Measurements from ENCODE around the gene ZNF579.

ZNF579 gene

GRCh38 chr19:55611300-55611982 lies 30.8 kb upstream of the ZNF579 start:
- DNase-seq: no peak

DNA sequence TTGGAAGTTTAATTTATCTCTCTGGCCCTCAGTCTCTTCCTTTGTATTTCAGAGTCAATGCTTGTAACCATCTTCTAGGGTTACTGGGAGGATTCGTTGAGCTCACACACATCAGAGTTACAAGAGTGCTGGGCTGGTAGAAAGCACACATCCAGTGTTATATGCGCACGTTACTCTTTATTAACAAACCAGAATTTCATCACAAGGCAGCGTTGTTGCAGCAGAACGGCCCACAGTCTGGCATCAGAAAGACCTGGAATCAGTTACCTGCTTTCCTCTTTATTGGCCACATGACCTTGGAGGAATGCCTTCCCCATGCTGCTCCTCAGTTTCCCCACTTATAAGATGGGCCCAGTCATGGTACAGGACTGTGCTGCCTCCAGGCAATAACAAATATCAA lies 28.7 kb upstream of the ZNF579 start:
- no peak for DNase-seq

- DNase-seq: no peak
These were observed 26.2 kb upstream of the ZNF579 start for GRCh38 chr19:55606817-55607216.

DNA sequence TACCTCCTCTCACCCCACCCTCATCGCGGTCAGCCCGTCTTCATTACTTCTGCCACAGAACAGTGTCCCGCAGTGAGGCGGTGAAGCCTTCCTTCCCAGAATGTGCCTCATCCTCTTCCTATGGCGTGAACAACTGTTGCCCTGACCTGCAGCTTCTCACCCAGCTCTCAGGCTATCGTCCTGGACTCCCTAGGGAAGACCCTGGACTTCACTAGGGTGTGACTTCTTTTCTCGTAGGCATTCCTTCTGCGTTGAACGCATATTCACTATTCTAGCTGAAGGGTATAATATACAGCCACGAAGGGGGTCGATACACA lies 25.8 kb upstream of the ZNF579 start:
- DNase-seq: no peak

DNA sequence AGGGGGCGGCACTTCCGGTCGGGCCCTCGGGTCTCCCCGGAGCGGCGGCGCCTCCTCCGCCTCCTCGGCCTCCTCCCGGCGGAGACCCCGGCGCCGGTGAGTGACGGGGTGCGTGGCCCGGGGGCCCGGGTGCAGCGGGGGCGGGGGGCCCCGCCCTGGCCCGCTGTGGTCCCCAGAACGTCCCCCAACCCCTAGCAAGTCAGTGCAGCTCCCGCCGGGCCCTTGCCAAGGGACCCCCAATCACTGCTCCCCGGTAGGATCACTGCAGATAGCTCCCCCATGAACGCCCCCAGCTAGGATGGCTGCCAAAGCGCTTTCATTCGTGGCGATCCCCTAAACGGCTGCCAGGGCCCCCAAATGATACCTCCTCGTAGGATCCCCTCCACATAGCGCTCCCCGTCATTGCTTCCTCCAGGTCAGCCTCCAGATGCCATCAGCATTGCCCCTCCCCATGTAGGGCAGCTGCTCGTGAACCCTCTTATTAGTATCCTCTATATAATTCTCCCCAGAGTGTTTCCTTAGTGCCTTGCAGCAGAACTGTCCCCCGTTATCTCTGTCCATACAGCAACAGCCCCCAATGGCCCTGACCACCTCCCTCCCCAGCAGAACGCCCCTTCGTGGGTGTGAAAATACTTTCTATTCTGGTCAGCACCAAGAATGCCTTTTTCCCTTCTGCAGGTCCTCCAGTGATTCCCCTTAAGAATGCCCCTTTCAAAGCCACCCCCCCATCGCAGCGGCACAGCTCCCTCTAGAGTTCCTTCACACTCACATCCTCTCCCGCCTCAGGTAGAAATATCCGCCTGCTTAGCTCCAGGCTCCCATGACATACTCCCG lies 25.2 kb upstream of the ZNF579 start, which contains the start of gene ZNF865:
ZNF865 (plus strand) TSS at position 11 of the 834 bp plus-strand sequence. CDS start 7,972 bp downstream, outside the sequence.
- peak; percentile 98 for DNase-seq

GRCh38 chr19:55605207-55605636 lies 24.6 kb upstream of the ZNF579 start:
- DNase-seq: peak; percentile 100

GRCh38 chr19:55603581-55604292 lies 23.1 kb upstream of the ZNF579 start:
- no peak for DNase-seq

DNA sequence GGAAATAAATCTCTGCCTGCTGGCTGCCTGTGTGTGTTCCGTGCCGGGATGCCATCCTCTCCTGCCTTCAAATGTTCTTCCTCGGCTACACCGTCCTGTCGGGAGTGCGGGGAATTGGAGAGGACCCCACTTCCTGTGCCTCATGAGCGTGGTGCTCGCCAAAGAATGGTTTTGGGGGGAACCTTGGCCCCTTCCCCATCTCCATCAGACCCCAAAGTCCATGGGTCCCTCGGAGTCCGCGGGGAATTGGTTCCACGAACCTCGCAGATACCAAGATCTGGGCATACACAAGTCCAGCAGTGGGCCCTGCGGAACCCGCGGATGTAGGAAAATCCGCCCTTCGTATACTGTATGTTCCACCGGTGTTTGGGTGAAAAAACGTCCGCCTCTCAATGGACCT lies 22.5 kb upstream of the ZNF579 start:
- no peak for DNase-seq

DNA sequence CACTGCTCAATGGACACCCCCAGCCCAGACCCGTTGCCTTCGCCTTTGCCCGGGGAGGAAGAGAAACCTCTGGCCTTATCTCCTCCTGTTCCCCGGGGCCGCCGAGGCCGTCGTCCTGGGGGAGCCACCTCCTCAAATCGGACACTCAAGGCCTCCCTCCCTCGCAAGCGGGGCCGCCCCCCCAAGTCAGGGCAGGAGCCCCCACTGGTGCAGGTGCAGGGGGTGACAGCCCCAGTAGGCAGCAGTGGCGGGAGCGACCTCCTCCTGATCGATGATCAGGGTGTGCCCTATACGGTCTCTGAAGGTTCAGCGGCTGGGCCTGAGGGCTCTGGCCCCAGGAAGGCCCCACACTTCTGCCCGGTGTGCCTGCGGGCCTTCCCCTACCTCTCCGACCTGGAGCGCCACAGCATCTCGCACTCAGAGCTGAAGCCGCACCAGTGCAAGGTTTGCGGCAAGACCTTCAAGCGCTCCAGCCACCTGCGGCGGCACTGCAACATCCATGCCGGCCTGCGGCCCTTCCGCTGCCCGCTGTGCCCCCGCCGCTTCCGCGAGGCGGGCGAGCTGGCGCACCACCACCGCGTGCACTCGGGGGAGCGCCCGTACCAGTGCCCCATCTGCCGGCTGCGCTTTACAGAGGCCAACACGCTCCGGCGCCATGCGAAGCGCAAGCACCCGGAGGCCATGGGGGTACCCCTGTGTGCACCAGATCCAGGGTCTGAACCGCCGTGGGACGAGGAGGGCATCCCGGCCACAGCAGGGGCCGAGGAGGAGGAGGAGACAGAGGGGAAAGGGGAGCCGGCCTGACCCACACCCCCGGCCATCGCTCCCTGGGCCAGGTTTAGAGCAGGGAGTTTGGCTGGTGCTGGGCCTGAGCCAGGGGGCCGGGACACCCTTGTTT lies 21.7 kb upstream of the ZNF579 start:
- no peak for DNase-seq

DNA sequence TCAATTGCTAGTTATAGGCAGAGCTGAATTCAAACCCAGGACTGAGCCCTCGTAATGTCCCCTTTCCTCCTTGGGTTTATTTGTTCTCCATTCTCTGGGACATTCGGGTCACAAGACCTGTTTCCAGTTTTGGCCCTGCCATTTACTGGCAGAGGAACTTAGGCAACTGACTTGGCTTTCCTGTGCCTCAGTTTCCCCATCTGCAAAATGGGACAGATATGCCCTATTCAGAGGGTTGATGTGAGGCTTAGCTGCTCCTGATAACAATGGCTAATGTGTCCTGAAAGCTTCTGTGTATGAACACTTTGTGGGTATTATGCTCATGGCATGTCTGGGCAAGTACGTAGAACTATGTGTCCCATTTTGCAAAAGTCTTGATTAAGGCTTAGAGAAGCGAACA lies 20.4 kb upstream of the ZNF579 start:
- no peak for DNase-seq

DNA sequence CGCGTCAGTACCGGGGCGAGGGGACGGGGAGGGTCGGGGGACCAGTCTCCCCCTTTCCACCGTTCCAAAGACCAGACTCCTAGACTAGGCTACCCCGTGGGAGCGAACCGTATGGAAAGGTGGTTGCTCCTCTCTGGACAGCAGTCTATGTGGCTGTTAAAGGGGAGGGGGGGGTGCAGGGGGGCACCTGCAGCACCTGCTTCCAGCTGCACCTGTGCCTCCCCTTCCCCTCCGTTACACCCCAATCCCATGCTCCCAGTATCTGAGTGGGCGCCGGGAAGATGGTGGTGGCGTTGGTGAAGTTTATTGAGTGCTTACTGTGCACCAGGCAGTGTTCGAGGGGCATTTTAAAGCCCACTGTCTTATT lies 20.0 kb upstream of the ZNF579 start:
- DNase-seq: no peak

GRCh38 chr19:55599842-55600661 lies 19.4 kb upstream of the ZNF579 start, which contains the start of gene ZNF524:
Gene ZNF524 (plus strand): TSS chr19:55600288. CDS start chr19:55602113, 1,825 bp downstream.
- DNase-seq: peak; percentile 99

DNA sequence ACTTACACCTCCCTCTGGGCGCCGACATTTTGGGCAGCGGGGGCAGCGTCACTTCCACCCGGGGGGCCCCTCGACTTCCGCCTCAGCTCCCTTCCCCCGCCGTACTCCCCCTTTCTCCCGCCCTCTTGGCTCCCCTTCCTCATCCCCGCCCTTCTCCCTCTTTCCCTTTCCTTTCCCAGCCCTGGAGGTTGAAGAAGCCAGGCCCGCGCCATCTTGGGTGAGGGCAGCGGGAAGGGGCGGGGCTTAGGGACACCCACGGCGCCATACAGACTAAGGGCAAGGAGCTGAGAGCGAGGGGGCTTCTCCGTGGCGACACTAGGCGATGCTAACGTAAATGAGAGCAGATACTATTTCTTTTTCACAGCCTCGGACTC lies 18.8 kb upstream of the ZNF579 start, which contains the start of gene FIZ1:
FIZ1 (minus strand) TSS at position 50 of the 374 bp plus-strand sequence. CDS start 1,652 bp downstream, outside the sequence.
- peak; percentile 100 for DNase-seq

DNA sequence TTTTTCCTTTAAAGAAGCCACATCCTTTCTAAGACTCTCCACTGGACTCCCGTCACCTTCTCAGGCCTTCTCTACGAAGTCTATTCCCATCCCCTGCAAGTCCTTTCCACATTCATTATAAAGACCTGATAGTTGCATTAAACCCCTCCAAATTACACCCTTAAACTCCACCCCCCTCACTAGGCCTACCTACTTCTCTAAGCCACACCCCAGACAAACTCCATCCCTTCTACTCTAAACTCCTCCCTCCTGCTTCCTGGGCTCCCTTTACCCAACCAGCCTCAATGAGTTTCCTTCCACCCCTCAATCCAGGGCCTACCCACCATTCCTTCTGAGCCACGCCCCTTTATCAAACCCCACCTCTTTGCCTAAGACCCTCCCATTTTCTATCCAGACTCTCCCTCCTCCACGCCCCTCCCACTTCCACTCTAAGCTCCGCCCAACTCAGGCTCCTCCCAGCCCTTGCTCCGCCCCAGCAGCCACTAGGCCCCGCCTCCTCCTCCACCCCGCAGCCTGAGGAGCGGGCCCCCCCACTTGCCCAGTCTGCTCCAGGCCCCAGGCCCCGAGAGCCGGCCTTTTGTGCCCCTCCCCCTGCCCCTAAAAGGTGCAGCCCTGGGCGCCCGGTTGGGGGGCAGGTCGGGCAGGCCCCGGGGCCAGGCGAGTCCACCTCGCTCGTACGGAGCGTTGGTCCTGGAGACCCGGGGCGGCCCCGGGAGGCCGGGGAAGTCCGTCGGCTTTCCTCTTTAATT lies 18.2 kb upstream of the ZNF579 start:
- DNase-seq: peak; percentile 98

- no peak for DNase-seq
These were observed 17.4 kb upstream of the ZNF579 start for GRCh38 chr19:55598034-55598433.

- no peak for DNase-seq
These were observed 16.9 kb upstream of the ZNF579 start for GRCh38 chr19:55597501-55597921.

DNA sequence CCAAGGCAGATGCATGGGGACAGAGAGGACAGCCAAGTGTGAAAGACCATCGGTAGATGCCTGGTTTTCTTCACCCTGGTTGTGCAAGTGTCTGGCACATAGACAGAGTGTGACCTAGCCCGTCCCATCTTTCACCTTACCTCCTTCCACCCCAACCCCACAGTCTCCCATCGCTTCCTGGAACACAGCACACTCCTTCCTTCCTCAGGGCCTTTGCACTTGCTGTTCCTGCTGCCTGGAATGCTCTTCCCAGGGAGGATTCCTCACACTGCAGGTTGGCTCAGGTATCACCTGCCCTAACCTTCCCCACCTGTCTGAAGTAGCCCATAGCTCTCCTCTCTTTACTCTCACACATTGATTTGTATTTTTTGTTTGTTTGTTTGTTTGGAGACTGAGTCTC lies 15.7 kb upstream of the ZNF579 start:
- no peak for DNase-seq

GRCh38 chr19:55594996-55595545 lies 14.4 kb upstream of the ZNF579 start:
- DNase-seq: no peak

DNA sequence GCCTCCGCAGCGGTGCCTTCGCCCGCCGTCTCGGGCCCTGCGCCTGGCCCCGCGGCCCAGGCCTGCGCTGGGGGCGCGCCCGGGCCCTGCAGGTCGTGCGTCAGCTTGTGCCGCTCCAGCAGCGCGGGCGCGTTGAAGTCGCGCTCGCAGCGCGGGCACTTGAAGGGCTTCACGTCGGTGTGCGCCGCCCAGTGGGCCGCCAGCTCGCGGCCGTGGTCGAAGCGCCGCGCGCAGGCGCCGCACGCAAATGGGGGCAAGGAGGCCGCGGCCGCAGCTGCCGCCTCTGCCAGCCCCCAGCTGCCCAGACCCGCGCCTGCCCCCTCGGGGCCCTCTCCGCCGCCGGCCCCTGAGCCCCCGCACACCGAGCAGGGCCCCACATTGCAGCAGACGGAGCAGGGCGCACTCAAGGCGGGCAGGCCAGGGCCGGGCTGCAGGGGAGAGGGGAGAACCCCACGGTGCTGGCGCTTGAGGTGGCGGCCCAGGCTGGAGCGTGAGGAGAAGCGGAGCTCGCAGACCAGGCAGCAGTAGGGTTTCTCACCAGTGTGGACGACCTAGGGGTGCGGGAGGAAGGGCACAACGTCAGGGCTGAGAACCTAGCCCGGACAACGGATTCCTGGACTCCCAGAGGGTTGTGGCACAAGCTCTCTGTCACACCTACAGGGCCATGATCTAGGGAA lies 12.6 kb upstream of the ZNF579 start:
- DNase-seq: no peak

Data from NCI-H2227 treated with DMSO at 0.1 percent for 48 hours (cell line).